Measurements from ENCODE around the gene PIK3R2. TPM values are rescaled to one million over a fixed set of nuclear protein-coding genes. Genes with fewer than 3 reads are reported as not detected.

Gene PIK3R2
- polyA plus RNA-seq, 1 donor from 2014 or later, result 14.8 TPM

DNA sequence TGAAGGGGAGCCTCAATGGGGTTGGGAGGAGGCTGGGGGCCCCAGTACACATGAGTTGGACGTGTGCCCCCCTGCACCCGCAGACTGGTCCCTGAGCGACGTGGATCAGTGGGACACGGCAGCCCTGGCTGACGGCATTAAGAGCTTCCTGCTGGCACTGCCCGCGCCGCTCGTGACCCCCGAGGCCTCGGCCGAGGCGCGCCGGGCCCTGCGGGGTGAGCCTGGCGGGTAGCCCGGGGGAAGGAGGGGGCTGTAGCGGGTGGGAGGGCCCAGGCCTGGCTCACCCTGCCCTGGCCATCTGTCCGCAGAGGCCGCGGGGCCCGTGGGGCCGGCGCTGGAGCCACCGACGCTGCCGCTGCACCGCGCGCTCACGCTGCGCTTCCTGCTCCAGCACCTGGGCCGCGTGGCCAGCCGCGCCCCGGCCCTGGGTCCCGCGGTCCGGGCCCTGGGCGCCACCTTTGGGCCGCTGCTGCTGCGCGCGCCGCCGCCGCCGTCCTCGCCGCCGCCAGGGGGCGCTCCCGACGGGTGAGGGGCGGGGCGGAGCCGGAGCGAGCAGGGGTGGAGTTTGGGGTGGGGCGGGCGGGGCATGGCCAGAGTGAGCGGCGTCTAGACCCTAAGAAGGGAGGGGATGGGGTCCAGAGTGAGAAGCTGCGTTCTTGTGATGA is 8.1 kb downstream of the PIK3R2 start:
- no peak overlapping the region for H3K27ac ChIP-seq (ENCODE audit: low read length)
- H4K20me1 ChIP-seq (ENCODE audit: insufficient read depth), result no peaks in the 10 kb centered on the region
- no peak overlapping the region for H3K4me2 ChIP-seq (ENCODE audit: low read length)
- H3K79me2 ChIP-seq (replicated peaks; ENCODE audit: insufficient read depth, low read length), result no peaks in the 10 kb centered on the region
- no peaks in the 10 kb centered on the region for H3K9me3 ChIP-seq (ENCODE audit: low read length)
- H2AFZ ChIP-seq (ENCODE audit: low read depth, low read length), result no peak overlapping the region
- TF ChIP-seq POLR2AphosphoS5 (IDR thresholded peaks at IDR 0.05), result no peak
- no peak for TF ChIP-seq EP300 (conservative IDR thresholded peaks at IDR 0.05; ENCODE audit: poor library complexity, severe bottlenecking)
- TF ChIP-seq EZH2 (IDR thresholded peaks at IDR 0.05; ENCODE audit: borderline replicate concordance, insufficient read depth, low read length, poor library complexity, severe bottlenecking), result no peak
- no peak for TF ChIP-seq RAD21 (conservative IDR thresholded peaks at IDR 0.05)
- TF ChIP-seq, protein P1, sequence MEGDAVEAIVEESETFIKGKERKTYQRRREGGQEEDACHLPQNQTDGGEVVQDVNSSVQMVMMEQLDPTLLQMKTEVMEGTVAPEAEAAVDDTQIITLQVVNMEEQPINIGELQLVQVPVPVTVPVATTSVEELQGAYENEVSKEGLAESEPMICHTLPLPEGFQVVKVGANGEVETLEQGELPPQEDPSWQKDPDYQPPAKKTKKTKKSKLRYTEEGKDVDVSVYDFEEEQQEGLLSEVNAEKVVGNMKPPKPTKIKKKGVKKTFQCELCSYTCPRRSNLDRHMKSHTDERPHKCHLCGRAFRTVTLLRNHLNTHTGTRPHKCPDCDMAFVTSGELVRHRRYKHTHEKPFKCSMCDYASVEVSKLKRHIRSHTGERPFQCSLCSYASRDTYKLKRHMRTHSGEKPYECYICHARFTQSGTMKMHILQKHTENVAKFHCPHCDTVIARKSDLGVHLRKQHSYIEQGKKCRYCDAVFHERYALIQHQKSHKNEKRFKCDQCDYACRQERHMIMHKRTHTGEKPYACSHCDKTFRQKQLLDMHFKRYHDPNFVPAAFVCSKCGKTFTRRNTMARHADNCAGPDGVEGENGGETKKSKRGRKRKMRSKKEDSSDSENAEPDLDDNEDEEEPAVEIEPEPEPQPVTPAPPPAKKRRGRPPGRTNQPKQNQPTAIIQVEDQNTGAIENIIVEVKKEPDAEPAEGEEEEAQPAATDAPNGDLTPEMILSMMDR (IDR thresholded peaks at IDR 0.05; ENCODE audit: poor library complexity, severe bottlenecking), result peak; percentile 58
- TF ChIP-seq SMC3 (conservative IDR thresholded peaks at IDR 0.05; ENCODE audit: poor library complexity), result no peak
- H3K4me3 ChIP-seq (ENCODE audit: low read length), result no peak overlapping the region
- no peaks in the 10 kb centered on the region for H3K27me3 ChIP-seq (ENCODE audit: insufficient read depth, low read depth, low read length)
- no peaks in the 10 kb centered on the region for H3K9me2 ChIP-seq (ENCODE audit: insufficient read depth, low read length)
- no peaks in the 10 kb centered on the region for H3K36me3 ChIP-seq (ENCODE audit: insufficient read depth, low read length)
- no peaks in the 10 kb centered on the region for H3F3A ChIP-seq (ENCODE audit: insufficient read depth, low read length, poor library complexity, severe bottlenecking)
- no peak overlapping the region for H3K9ac ChIP-seq (ENCODE audit: low read length)

DNA sequence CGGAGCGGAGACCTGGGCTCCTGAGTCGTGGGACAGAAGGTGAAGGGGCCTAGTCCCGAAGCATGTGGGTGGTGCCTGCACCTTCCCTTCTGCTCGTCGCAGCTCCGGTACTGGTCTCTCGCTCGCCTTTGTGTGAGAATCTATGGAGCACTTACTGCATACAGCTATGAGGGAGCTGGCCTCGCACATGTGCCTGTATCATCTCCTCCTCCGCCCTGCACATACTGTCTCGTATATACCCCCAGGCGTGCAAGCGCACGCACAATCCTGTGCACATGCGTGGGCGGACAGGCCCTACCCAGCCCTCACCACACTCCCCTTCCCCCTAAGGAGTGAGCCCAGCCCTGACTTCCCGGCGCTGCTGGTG is 8.7 kb downstream of the PIK3R2 start:
- no peak overlapping the region for H3K9ac ChIP-seq (ENCODE audit: low read length)
- H4K20me1 ChIP-seq (ENCODE audit: insufficient read depth), result no peaks in the 10 kb centered on the region
- H3K4me2 ChIP-seq (ENCODE audit: low read length), result no peak overlapping the region
- no peaks in the 10 kb centered on the region for H3K9me2 ChIP-seq (ENCODE audit: insufficient read depth, low read length)
- H2AFZ ChIP-seq (ENCODE audit: low read depth, low read length), result no peak overlapping the region
- no peak for TF ChIP-seq RAD21 (conservative IDR thresholded peaks at IDR 0.05)
- no peak for TF ChIP-seq TAF1 (IDR thresholded peaks at IDR 0.05; ENCODE audit: low read depth)
- TF ChIP-seq, protein P1 (IDR thresholded peaks at IDR 0.05; ENCODE audit: poor library complexity, severe bottlenecking), result no peak
- TF ChIP-seq, protein P2, sequence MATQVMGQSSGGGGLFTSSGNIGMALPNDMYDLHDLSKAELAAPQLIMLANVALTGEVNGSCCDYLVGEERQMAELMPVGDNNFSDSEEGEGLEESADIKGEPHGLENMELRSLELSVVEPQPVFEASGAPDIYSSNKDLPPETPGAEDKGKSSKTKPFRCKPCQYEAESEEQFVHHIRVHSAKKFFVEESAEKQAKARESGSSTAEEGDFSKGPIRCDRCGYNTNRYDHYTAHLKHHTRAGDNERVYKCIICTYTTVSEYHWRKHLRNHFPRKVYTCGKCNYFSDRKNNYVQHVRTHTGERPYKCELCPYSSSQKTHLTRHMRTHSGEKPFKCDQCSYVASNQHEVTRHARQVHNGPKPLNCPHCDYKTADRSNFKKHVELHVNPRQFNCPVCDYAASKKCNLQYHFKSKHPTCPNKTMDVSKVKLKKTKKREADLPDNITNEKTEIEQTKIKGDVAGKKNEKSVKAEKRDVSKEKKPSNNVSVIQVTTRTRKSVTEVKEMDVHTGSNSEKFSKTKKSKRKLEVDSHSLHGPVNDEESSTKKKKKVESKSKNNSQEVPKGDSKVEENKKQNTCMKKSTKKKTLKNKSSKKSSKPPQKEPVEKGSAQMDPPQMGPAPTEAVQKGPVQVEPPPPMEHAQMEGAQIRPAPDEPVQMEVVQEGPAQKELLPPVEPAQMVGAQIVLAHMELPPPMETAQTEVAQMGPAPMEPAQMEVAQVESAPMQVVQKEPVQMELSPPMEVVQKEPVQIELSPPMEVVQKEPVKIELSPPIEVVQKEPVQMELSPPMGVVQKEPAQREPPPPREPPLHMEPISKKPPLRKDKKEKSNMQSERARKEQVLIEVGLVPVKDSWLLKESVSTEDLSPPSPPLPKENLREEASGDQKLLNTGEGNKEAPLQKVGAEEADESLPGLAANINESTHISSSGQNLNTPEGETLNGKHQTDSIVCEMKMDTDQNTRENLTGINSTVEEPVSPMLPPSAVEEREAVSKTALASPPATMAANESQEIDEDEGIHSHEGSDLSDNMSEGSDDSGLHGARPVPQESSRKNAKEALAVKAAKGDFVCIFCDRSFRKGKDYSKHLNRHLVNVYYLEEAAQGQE (IDR thresholded peaks at IDR 0.05; ENCODE audit: borderline replicate concordance), result no peak
- no peak for TF ChIP-seq EZH2 (IDR thresholded peaks at IDR 0.05; ENCODE audit: borderline replicate concordance, insufficient read depth, low read length, poor library complexity, severe bottlenecking)
- no peak overlapping the region for H3K27ac ChIP-seq (ENCODE audit: low read length)
- H3K79me2 ChIP-seq (replicated peaks; ENCODE audit: insufficient read depth, low read length), result no peaks in the 10 kb centered on the region
- H3K36me3 ChIP-seq (ENCODE audit: insufficient read depth, low read length), result no peaks in the 10 kb centered on the region
- H3K27me3 ChIP-seq (ENCODE audit: insufficient read depth, low read depth, low read length), result no peaks in the 10 kb centered on the region
- no peak overlapping the region for H3K4me3 ChIP-seq (ENCODE audit: low read length)
- H3F3A ChIP-seq (ENCODE audit: insufficient read depth, low read length, poor library complexity, severe bottlenecking), result no peaks in the 10 kb centered on the region
- no peaks in the 10 kb centered on the region for H3K9me3 ChIP-seq (ENCODE audit: low read length)

Data from neural cell (in vitro differentiated cells).